Measurements from ENCODE around the gene CARMIL1.

Gene CARMIL1

DNA sequence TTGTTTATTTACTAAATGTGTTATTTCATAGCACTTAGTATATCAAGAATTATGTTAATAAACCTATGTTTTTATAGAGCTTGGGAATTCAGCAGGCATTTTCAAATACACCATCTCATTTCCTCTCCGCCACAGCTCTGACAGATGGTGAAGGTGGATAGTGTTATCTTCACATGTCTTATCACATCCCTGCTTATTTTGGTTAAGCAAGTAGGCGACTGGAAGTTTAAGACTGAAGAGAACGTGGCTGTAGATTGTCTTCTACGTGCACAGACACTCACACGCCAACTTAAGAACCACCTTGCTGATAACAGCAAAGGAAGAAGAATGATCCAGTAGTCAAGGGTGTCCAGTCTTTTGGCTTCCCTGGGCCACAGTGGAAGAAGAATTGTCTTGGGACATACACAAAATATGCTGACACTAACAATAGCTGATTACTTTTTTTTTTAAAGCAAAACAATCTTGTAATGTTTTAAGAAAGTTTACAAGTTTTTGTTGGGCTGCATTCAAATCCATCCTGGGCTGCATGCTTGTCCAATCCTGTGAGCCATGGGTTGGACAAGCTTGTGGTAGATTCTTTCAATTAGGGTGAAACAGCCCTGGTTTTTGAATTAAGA lies 329.5 kb downstream of the CARMIL1 start:
- Histone ChIP-seq H3K4me3 (ENCODE audit: insufficient read depth in 1 of 2, low read depth in 1 of 2, low read length in 2 of 2) (no peak overlapping the region), H3K27me3 (ENCODE audit: control insufficient read depth in 1 of 2, insufficient read depth in 1 of 2, low read length in 2 of 2) (no peaks in the 10 kb centered on the region), H3K4ac (ENCODE audit: low read depth in 1 of 2, low read length in 2 of 2) (no peak overlapping the region), H3K14ac (ENCODE audit: low read length in 2 of 2) (no peak overlapping the region), H4K91ac (ENCODE audit: low read length) (no peak overlapping the region), H2BK120ac (ENCODE audit: low read depth, low read length) (no peak overlapping the region), H3K36me3 (ENCODE audit: control insufficient read depth in 1 of 2, insufficient read depth in 2 of 2, low read depth in 1 of 2, low read length in 2 of 2) (peaks cover 15 to 49% of the 10 kb centered on the region in 2 experiments), H3K4me1 (ENCODE audit: control insufficient read depth, insufficient read depth, low read depth, low read length) (no peaks in the 10 kb centered on the region), H3K27ac (ENCODE audit: low read length, poor library complexity, severe bottlenecking) (no peak overlapping the region), H3K18ac (ENCODE audit: low read depth in 1 of 2, low read length in 2 of 2) (no peak overlapping the region), H3K9me3 (ENCODE audit: control insufficient read depth, low read length) (no peaks in the 10 kb centered on the region), H2BK12ac (ENCODE audit: low read length in 2 of 2) (no peak overlapping the region), H2BK15ac (ENCODE audit: low read depth, poor library complexity, severe bottlenecking) (no peak overlapping the region), H3K23ac (ENCODE audit: low read length in 2 of 2) (no peak overlapping the region), H2BK5ac (ENCODE audit: low read depth, low read length, poor library complexity, severe bottlenecking) (no peak overlapping the region), H3K4me2 (ENCODE audit: low read length, poor library complexity, severe bottlenecking) (no peak overlapping the region), H2AFZ (ENCODE audit: low read depth, low read length) (no peak overlapping the region), H3K79me1 (replicated peaks; ENCODE audit: low read length, poor library complexity, severe bottlenecking) (peaks cover 9% of the 10 kb centered on the region), H3K9ac (ENCODE audit: low read length) (no peak overlapping the region), H2AK5ac (ENCODE audit: low read length, severe bottlenecking) (no peak overlapping the region), H4K8ac (ENCODE audit: low read length) (no peak overlapping the region)
- 94% methylated on average over 3 of the region's 5 CpGs for WGBS
- DNase-seq: no peak

DNA sequence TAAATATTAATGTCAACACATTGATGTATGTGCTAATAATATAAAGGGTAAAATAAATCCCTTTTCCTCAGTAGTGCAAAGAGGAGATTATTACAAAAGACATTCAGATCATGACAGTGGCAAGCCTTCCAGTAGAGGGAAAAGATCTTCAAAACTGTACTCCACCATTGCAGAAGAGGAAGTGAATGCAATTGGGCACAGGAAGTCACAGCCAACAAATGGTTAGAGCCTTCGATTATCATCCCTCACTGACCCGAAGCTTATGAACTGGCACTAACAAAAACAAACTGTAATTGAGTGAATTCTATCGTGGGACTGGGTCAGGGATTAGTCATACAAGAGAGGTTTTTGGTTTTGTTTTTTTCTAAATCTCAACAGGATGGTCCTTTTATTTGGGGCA lies 333.5 kb downstream of the CARMIL1 start:
- DNase-seq: no peak
- H3K36me3 ChIP-seq (ENCODE audit: control insufficient read depth in 1 of 2, insufficient read depth in 2 of 2, low read depth in 1 of 2, low read length in 2 of 2): peaks cover 6 to 47% of the 10 kb centered on the region in 2 experiments
- H2BK12ac ChIP-seq (ENCODE audit: low read length in 2 of 2): no peak overlapping the region
- H4K8ac ChIP-seq (ENCODE audit: low read length): no peak overlapping the region
- no peak overlapping the region for H2BK5ac ChIP-seq (ENCODE audit: low read depth, low read length, poor library complexity, severe bottlenecking)
- no peaks in the 10 kb centered on the region for H3K27me3 ChIP-seq (ENCODE audit: control insufficient read depth in 1 of 2, insufficient read depth in 1 of 2, low read length in 2 of 2)
- H3K4me3 ChIP-seq (ENCODE audit: insufficient read depth in 1 of 2, low read depth in 1 of 2, low read length in 2 of 2): no peak overlapping the region
- H3K4me1 ChIP-seq (ENCODE audit: control insufficient read depth, insufficient read depth, low read depth, low read length): no peaks in the 10 kb centered on the region
- no peak overlapping the region for H2BK120ac ChIP-seq (ENCODE audit: low read depth, low read length)
- no peak overlapping the region for H2BK15ac ChIP-seq (ENCODE audit: low read depth, poor library complexity, severe bottlenecking)
- no peak overlapping the region for H3K4me2 ChIP-seq (ENCODE audit: low read length, poor library complexity, severe bottlenecking)
- no peak overlapping the region for H2AFZ ChIP-seq (ENCODE audit: low read depth, low read length)
- H3K27ac ChIP-seq (ENCODE audit: low read length, poor library complexity, severe bottlenecking): no peak overlapping the region
- no peaks in the 10 kb centered on the region for H3K9me3 ChIP-seq (ENCODE audit: control insufficient read depth, low read length)
- H3K14ac ChIP-seq (ENCODE audit: low read length in 2 of 2): no peak overlapping the region
- 64% methylated on average over 3 of the region's 3 CpGs for WGBS
- H4K91ac ChIP-seq (ENCODE audit: low read length): no peak overlapping the region
- no peak overlapping the region for H3K18ac ChIP-seq (ENCODE audit: low read depth in 1 of 2, low read length in 2 of 2)
- H3K79me1 ChIP-seq (replicated peaks; ENCODE audit: low read length, poor library complexity, severe bottlenecking): peaks cover 4% of the 10 kb centered on the region
- H3K4ac ChIP-seq (ENCODE audit: low read depth in 1 of 2, low read length in 2 of 2): no peak overlapping the region
- no peak overlapping the region for H2AK5ac ChIP-seq (ENCODE audit: low read length, severe bottlenecking)
- no peak overlapping the region for H3K23ac ChIP-seq (ENCODE audit: low read length in 2 of 2)
- H3K9ac ChIP-seq (ENCODE audit: low read length): no peak overlapping the region

DNA sequence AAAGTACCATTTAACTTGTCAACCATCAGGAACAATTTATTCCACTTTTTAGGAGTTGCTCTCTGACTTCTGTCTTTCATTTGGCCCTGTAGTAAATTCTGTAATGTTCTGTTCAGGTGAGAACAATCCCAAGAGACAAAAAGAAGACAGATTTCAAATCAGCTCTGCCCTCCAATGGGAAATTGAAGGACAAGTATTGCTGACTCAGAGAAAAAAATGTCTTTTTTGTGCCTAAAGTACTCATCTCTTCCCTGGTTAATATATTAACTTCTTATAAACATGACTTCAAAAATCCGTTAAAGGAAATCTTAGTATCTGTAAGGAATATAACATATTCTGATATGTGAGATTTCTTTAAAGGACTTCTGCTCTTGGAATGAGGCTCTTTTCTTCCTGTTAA lies 334.2 kb downstream of the CARMIL1 start:
- Histone ChIP-seq H3K9ac (ENCODE audit: low read length) (no peak overlapping the region), H2BK12ac (ENCODE audit: low read length in 2 of 2) (no peak overlapping the region), H3K36me3 (ENCODE audit: control insufficient read depth in 1 of 2, insufficient read depth in 2 of 2, low read depth in 1 of 2, low read length in 2 of 2) (peaks cover 6 to 45% of the 10 kb centered on the region in 2 experiments), H3K18ac (ENCODE audit: low read depth in 1 of 2, low read length in 2 of 2) (no peak overlapping the region), H4K91ac (ENCODE audit: low read length) (no peak overlapping the region), H3K23ac (ENCODE audit: low read length in 2 of 2) (no peak overlapping the region), H3K4me2 (ENCODE audit: low read length, poor library complexity, severe bottlenecking) (no peak overlapping the region), H3K79me1 (replicated peaks; ENCODE audit: low read length, poor library complexity, severe bottlenecking) (peaks cover 4% of the 10 kb centered on the region), H3K9me3 (ENCODE audit: control insufficient read depth, low read length) (no peaks in the 10 kb centered on the region), H2BK15ac (ENCODE audit: low read depth, poor library complexity, severe bottlenecking) (no peak overlapping the region), H4K8ac (ENCODE audit: low read length) (no peak overlapping the region), H3K4ac (ENCODE audit: low read depth in 1 of 2, low read length in 2 of 2) (no peak overlapping the region), H3K14ac (ENCODE audit: low read length in 2 of 2) (no peak overlapping the region), H3K27me3 (ENCODE audit: control insufficient read depth in 1 of 2, insufficient read depth in 1 of 2, low read length in 2 of 2) (no peaks in the 10 kb centered on the region), H2AFZ (ENCODE audit: low read depth, low read length) (no peak overlapping the region), H2BK120ac (ENCODE audit: low read depth, low read length) (no peak overlapping the region), H3K4me1 (ENCODE audit: control insufficient read depth, insufficient read depth, low read depth, low read length) (no peaks in the 10 kb centered on the region), H2BK5ac (ENCODE audit: low read depth, low read length, poor library complexity, severe bottlenecking) (no peak overlapping the region), H2AK5ac (ENCODE audit: low read length, severe bottlenecking) (no peak overlapping the region), H3K4me3 (ENCODE audit: insufficient read depth in 1 of 2, low read depth in 1 of 2, low read length in 2 of 2) (no peak overlapping the region), H3K27ac (ENCODE audit: low read length, poor library complexity, severe bottlenecking) (no peak overlapping the region)
- no peak for DNase-seq
- no CpG with 5 or more reads among the region's 1 CpG for WGBS

DNA sequence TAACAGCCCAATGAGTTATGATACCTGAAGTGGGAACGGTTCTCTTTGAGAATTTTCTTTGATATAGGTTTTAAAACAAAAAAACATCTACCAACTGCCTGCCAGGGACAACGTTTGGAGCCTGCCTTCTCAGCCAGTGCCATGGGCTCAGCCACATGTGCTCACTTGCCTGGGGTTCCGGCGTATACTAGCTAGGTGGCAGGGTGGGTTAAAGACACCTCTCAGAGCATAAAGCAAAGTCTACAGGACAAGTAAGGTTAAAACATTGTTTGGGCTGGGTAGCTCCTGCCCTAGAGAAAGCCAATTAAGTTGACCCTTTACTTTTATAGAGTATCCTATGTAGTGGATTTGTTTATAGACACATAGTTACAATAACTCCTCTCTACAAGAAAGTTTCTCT lies 334.9 kb downstream of the CARMIL1 start:
- no peak overlapping the region for H3K4me3 ChIP-seq (ENCODE audit: insufficient read depth in 1 of 2, low read depth in 1 of 2, low read length in 2 of 2)
- no peak overlapping the region for H3K9ac ChIP-seq (ENCODE audit: low read length)
- peaks cover 4% of the 10 kb centered on the region for H3K79me1 ChIP-seq (replicated peaks; ENCODE audit: low read length, poor library complexity, severe bottlenecking)
- H3K4me1 ChIP-seq (ENCODE audit: control insufficient read depth, insufficient read depth, low read depth, low read length): no peaks in the 10 kb centered on the region
- H3K36me3 ChIP-seq (ENCODE audit: control insufficient read depth in 1 of 2, insufficient read depth in 2 of 2, low read depth in 1 of 2, low read length in 2 of 2): peaks cover 6 to 40% of the 10 kb centered on the region in 2 experiments
- no peak overlapping the region for H2BK5ac ChIP-seq (ENCODE audit: low read depth, low read length, poor library complexity, severe bottlenecking)
- WGBS: 83% methylated on average over 3 of the region's 4 CpGs
- H3K23ac ChIP-seq (ENCODE audit: low read length in 2 of 2): no peak overlapping the region
- no peak overlapping the region for H3K14ac ChIP-seq (ENCODE audit: low read length in 2 of 2)
- no peak overlapping the region for H2BK15ac ChIP-seq (ENCODE audit: low read depth, poor library complexity, severe bottlenecking)
- H3K9me3 ChIP-seq (ENCODE audit: control insufficient read depth, low read length): no peaks in the 10 kb centered on the region
- H2AFZ ChIP-seq (ENCODE audit: low read depth, low read length): no peak overlapping the region
- H3K27me3 ChIP-seq (ENCODE audit: control insufficient read depth in 1 of 2, insufficient read depth in 1 of 2, low read length in 2 of 2): no peaks in the 10 kb centered on the region
- no peak overlapping the region for H3K4ac ChIP-seq (ENCODE audit: low read depth in 1 of 2, low read length in 2 of 2)
- no peak overlapping the region for H3K27ac ChIP-seq (ENCODE audit: low read length, poor library complexity, severe bottlenecking)
- no peak overlapping the region for H2BK120ac ChIP-seq (ENCODE audit: low read depth, low read length)
- H2BK12ac ChIP-seq (ENCODE audit: low read length in 2 of 2): no peak overlapping the region
- DNase-seq: no peak
- H4K8ac ChIP-seq (ENCODE audit: low read length): no peak overlapping the region
- H2AK5ac ChIP-seq (ENCODE audit: low read length, severe bottlenecking): no peak overlapping the region
- H3K18ac ChIP-seq (ENCODE audit: low read depth in 1 of 2, low read length in 2 of 2): no peak overlapping the region
- H4K91ac ChIP-seq (ENCODE audit: low read length): no peak overlapping the region
- no peak overlapping the region for H3K4me2 ChIP-seq (ENCODE audit: low read length, poor library complexity, severe bottlenecking)
